ENCODE results near the gene AURKA.

The AURKA gene

DNA sequence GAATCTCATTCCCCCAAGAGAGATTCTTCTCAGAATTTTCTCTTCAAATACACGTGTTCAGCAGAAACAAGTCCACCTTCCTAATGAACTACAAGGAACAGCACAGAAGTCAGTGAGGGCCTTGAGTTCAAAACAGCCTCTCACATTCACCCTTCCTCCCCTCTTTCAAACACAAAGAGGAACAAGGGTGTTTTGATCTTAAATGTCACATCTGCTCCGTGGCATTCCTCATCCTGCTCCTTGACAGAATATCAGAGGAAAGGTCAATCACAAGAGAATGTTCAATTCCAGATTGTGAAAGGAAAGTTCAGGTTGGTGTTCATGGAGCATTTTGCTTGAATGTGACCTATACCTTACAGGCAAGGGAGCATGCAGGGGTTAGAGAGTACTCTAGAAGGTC, 68.8 kb downstream of the AURKA start:
- intact Hi-C loops (cut with DNase I) = no loop called here
- no peak for DNase-seq

GRCh38 chr20:56322681-56323080, 69.3 kb downstream of the AURKA start:
- no peak for DNase-seq
- intact Hi-C loops (cut with DNase I) = no loop called here
